Psoas muscle (tissue), 8 donors: ENCODE results near the gene GNG14. TPM values are rescaled to one million over a fixed set of nuclear protein-coding genes. Genes with fewer than 3 reads are reported as not detected.
"Not testable (repeated sequence)": the region's sequence is repeated elsewhere in the genome, so short reads cannot be mapped to it uniquely, and the experiment has no call there.

Source experiments
- ATAC-seq, 4 donors: fragments of 200-7000 bp; cut with Tn5 transposase; one replicate each; pipeline ENCODE4 v1.9.1; 2020; ENCODE audit warnings: moderate library complexity in 3 of 4, mild to moderate bottlenecking in 2 of 4
- DNase-seq, 2 donors: peaks; one replicate each; pipeline ENCODE4 v3.0.0-alpha.2; 2020
- H3K27ac ChIP-seq: fragments of 200-600 bp; one replicate; pipeline ENCODE4 v1.8.0; 2022
- H3K27me3 ChIP-seq, 3 donors: fragments of 200-600 bp in 1 of 3; one replicate each; pipeline versions ENCODE4 v1.6.1 to v1.8.0; 2013 to 2022; ENCODE audit warnings: low read length in 2 of 3, mild to moderate bottlenecking in 2 of 3, moderate library complexity in 1 of 3; ENCODE audit not compliant: insufficient read depth in 3 of 3
- H3K36me3 ChIP-seq, 2 donors: fragments of 200-600 bp in 1 of 2; one replicate each; pipeline versions ENCODE4 v1.6.1 to v1.8.0; 2013 to 2022; ENCODE audit warnings: low read depth in 1 of 2, mild to moderate bottlenecking in 1 of 2, moderate library complexity in 1 of 2; ENCODE audit not compliant: insufficient read depth in 1 of 2
- H3K4me1 ChIP-seq: fragments of 200-600 bp; one replicate; pipeline ENCODE4 v1.8.0; 2022
- H3K4me3 ChIP-seq: fragments of 200-600 bp; one replicate; pipeline ENCODE4 v1.8.0; 2022; ENCODE audit warnings: mild to moderate bottlenecking
- H3K9me3 ChIP-seq: fragments of 200-600 bp; one replicate; pipeline ENCODE4 v1.8.0; 2022
- WGBS, 3 donors: extraction: QIAGEN DNeasy Blood & Tissue Kit; methylation state at CpG; one replicate each; pipeline versions ENCODE4 v1.1.6 to v1.1.7; 2013; 5-methylcytosine and 5-hydroxymethylcytosine counted together
- intact Hi-C, 2 donors: fragments of 100-400 bp; cut with DNase I; formaldehyde crosslinking; loops; one replicate each; pipeline versions ENCODE4 v1.11.0 to v1.14.2; 2022
- polyA plus RNA-seq, 3 donors: library from polyadenylated mRNA; stranded (reverse); fragments of 200-250 nt; gene quantifications; one replicate each; pipeline ENCODE4 v1.2.3, GENCODE V29; 2013
- total RNA-seq, 4 donors: library from RNA; stranded (reverse); fragmentation: NEBNext Ultra II Directional in 2 of 4; extraction: Animal tissue kit (Norgen Biotek cat#: 25700) in 2 of 4; gene quantifications; one replicate each; pipeline versions ENCODE4 v1.2.1 to v1.2.4, GENCODE V29; 2021 to 2023
- TF ChIP-seq, protein P1 (sequence below): fragments of 200-600 bp; IDR thresholded peaks from one replicate; pipeline ENCODE4 v1.8.0; 2022; ENCODE audit warnings: antibody characterized with exemption
- donor health status: healthy with polysubstance abuse.
- donor health status: DM: no; HTN: no; CAD: no; lungs with moderate emphysema.
- donor health status: Bipolar disorder and iron deficiency.
- donor health status: healthy.
- donor health status: DM: yes; HTN: yes; CAD: no.
- donor health status: DM: no; HTN: no; CAD: no.
- donor health status: DM: no; HTN: no; CAD: no.
- donor health status: DM: yes; HTN: yes; CAD: no.

GNG14 gene
- total and polyA plus RNA-seq, 7 donors = not detected

DNA sequence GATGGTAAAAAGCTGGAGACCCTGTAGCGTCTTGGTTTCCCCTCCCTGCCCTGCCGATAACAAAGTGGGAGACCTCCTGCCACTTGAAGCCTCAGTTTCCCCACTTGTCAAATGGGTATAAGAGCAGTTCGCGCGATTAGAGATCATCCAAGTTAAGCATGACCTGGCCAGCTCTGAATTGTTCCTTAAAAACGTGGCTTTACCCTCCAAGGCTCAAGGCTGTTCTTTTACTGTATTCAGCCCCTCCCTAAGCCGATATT, 35.5 kb downstream of the GNG14 start:
- 1 to 6% (median 2%) methylated on average over 7 of the region's 7 CpGs for WGBS, 3 donors
- Histone ChIP-seq H3K36me3 (peaks cover 0 to 14% of the 10 kb centered on the region in 2 donors), H3K27ac (peak overlapping the region; percentile 92), H3K9me3 (no peaks in the 10 kb centered on the region), H3K27me3 (no peaks in the 10 kb centered on the region), H3K4me1 (peaks cover 26% of the 10 kb centered on the region), H3K4me3 (peak overlapping the region; percentile 87)
- ATAC-seq (no peak), DNase-seq (no peak)
- intact Hi-C loops = loop anchor here in 1 of 2 donors (5.0 kb wide), 3 partner anchors 41 to 124 kb away; partner anchors contain the start of gene DHPS
- TF ChIP-seq, protein P1, sequence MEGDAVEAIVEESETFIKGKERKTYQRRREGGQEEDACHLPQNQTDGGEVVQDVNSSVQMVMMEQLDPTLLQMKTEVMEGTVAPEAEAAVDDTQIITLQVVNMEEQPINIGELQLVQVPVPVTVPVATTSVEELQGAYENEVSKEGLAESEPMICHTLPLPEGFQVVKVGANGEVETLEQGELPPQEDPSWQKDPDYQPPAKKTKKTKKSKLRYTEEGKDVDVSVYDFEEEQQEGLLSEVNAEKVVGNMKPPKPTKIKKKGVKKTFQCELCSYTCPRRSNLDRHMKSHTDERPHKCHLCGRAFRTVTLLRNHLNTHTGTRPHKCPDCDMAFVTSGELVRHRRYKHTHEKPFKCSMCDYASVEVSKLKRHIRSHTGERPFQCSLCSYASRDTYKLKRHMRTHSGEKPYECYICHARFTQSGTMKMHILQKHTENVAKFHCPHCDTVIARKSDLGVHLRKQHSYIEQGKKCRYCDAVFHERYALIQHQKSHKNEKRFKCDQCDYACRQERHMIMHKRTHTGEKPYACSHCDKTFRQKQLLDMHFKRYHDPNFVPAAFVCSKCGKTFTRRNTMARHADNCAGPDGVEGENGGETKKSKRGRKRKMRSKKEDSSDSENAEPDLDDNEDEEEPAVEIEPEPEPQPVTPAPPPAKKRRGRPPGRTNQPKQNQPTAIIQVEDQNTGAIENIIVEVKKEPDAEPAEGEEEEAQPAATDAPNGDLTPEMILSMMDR = no peak

DNA sequence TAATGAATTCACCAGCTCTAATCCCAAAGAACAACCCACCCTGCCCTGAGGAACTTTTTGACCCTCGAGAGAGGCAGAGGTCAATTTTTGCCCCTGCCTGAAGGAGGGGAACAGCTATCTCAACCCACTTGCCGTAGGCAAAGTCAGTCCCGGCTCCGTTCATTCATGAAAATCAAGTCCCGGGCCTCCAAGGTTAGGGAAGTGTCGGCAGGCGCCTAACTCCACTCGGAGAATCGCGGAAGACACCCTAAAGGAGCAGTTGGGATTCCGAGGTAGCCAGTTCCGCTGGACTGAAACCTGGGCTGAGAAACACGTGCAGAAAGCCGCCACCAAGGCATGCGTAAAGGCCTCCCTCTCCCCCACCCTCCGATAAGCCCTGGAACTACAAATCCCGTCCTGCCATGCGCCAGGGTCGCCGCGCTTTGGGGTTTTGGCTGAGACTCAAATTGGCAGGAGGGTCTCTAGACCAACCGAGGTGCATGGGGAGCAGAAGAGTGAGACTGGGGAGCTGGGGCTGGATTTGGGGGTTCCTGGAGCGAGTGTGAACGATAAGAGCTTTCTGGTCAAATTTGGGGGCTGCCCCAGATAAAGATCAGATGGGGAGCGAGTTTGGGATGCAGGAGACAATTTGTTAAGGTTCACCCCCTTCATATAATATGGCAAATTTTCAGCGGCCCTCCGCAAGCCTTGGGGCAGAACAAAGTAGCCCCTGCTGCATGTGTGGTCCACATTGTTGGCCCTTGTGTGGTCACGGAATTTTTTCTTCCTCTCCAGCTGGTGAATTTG, 36.0 kb downstream of the GNG14 start, which contains the start of gene TNPO2:
Gene TNPO2 (minus strand): TSS at position 292 of the 786 bp plus-strand sequence. CDS start 2,955 bp downstream, outside the sequence.
- no peaks in the 10 kb centered on the region for H3K27me3 ChIP-seq
- no peaks in the 10 kb centered on the region for H3K9me3 ChIP-seq
- WGBS, 3 donors = 2 to 3% (median 3%) methylated on average over 28 of the region's 28 CpGs
- H3K36me3 ChIP-seq = peaks cover 0 to 12% of the 10 kb centered on the region in 2 donors
- peak within 1 kb of the TSS; percentile 87 for H3K4me3 ChIP-seq
- peak; percentile 53 to 69 for DNase-seq
- intact Hi-C loops = loop anchor here in 1 of 2 donors (5.0 kb wide), 3 partner anchors 42 to 123 kb away; partner anchors contain the start of gene DHPS
- ATAC-seq = peak; percentile 36 to 72 (median 53)
- H3K27ac ChIP-seq = peak within 1 kb of the TSS; percentile 92
- H3K4me1 ChIP-seq = peaks cover 21% of the 10 kb centered on the region
- TF ChIP-seq, protein P1 = no peak

DNA sequence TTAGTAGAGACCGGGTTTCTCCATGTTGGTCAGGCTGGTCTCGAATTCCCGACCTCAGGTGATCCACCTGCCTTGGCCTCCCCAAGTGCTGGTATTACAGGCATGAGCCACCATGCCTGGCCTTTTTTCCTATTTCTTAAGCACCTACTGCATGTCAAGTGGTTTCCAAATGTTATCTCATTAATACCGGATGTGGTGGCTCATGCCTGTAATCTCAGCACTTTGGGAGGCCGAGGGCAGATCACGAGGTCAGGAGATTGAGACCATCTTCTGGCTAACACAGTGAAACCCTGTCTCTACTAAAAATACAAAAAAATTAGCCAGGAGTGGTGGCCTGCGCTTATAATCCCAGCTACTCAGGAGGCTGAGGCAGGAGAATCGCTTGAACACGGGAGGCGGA, 37.8 kb downstream of the GNG14 start:
- intact Hi-C loops = not testable (repeated sequence)
- peaks cover 0 to 21% of the 10 kb centered on the region in 2 donors for H3K36me3 ChIP-seq

DNA sequence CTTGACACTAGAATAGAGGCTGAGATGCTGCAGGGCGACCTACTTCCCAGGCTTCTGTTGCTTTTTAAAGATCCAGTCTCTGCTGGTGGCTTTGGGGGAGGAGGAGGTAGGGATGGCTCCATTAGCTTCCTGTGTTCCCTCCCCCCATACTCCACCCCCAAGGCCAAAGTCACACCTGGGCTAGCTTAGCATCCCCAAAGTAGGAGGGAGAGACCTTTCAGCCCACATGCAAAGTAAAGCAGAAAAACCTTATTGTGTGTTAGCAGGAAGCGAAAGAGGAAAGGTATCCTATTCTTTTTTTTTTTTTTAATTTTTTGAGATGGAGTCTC, 39.2 kb downstream of the GNG14 start:
- intact Hi-C loops = no loop called here
- H3K36me3 ChIP-seq = peaks cover 0 to 31% of the 10 kb centered on the region in 2 donors
- 94 to 98% (median 95%) methylated on average over 2 of the region's 2 CpGs for WGBS, 3 donors
- no peak overlapping the region for H3K27ac ChIP-seq
- no peak for DNase-seq
- peaks cover 3% of the 10 kb centered on the region for H3K4me1 ChIP-seq
- no peak overlapping the region for H3K4me3 ChIP-seq
- no peak for ATAC-seq
- H3K9me3 ChIP-seq = no peaks in the 10 kb centered on the region
- TF ChIP-seq, protein P1 = no peak
- H3K27me3 ChIP-seq = no peaks in the 10 kb centered on the region

More for the DNA sequence above, 37.8 kb downstream of the GNG14 start:
- DNase-seq, H3K27ac ChIP-seq, H3K9me3 ChIP-seq, H3K4me1 ChIP-seq, H3K4me3 ChIP-seq, ATAC-seq, H3K27me3 ChIP-seq: not testable (repeated sequence)
- WGBS, 3 donors = 92 to 97% (median 93%) methylated on average over 10 of the region's 10 CpGs

DNA sequence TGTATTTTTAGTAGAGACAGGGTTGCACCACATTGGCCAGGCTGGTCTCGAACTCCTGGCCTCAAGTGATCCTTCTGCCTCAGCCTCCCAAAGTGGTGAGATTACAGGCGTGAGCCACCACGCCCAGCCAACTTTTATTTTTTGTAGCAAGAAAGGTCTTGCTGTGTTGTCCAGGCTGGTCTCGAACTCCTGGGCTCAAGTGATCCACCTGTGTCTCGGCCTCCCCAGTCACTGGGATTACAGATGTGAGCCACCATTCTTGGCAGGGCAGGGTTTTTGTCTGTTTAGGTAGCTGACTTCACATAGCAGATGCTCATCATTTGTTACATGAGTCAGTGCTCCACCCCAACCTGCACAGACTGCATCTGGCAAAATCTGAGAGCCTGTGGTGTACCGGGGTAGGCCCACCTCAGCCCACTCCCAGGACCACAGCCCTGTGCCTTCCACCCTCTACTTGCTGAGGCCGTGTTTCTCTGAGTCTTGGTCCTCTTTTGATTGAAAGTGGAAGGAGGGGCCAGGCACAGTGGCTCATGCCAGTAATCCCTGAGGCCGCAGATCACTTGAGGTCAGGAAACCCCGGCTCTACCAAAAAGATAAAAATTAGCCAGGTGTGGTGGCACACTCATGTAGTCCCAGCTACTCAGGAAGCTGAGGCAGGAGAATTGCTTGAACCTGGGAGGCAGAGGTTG, 40.1 kb downstream of the GNG14 start:
- ATAC-seq (no peak), DNase-seq (no peak)
- Histone ChIP-seq H3K9me3 (no peaks in the 10 kb centered on the region), H3K27ac (no peak overlapping the region), H3K4me1 (peaks cover 12% of the 10 kb centered on the region), H3K27me3 (no peaks in the 10 kb centered on the region), H3K4me3 (no peak overlapping the region), H3K36me3 (peaks cover 0 to 31% of the 10 kb centered on the region in 2 donors)
- intact Hi-C loops = no loop called here
- TF ChIP-seq, protein P1 = no peak
- WGBS, 3 donors = 94 to 99% (median 96%) methylated on average over 9 of the region's 9 CpGs
